Limb (tissue), 2 donors: ENCODE data around the gene CACNB2.
"Not testable (repeated sequence)": the region's sequence is repeated elsewhere in the genome, so short reads cannot be mapped to it uniquely, and the experiment has no call there.

ENCODE experiments used
- DNase-seq, 2 donors: peaks; one replicate each; pipeline ENCODE4 v3.0.0-alpha.2; 2016; ENCODE audit errors: extremely low spot score in 2 of 2

CACNB2 gene

GRCh38 chr10:18144928-18145327 lies 4.7 kb downstream of the CACNB2 start:
- DNase-seq, result peak in 1 of 2 donors; percentile 51

- no peak for DNase-seq
Measured at GRCh38 chr10:18145652-18146051, 5.4 kb downstream of the CACNB2 start.

- DNase-seq, result no peak
Measured at GRCh38 chr10:18149196-18149800, 9.1 kb downstream of the CACNB2 start.

GRCh38 chr10:18151356-18151890 lies 11.2 kb downstream of the CACNB2 start:
- no peak for DNase-seq

- DNase-seq, result not testable (repeated sequence)
Measured at GRCh38 chr10:18153381-18153780, 13.2 kb downstream of the CACNB2 start.

GRCh38 chr10:18155321-18155720 lies 15.1 kb downstream of the CACNB2 start:
- DNase-seq, result no peak

GRCh38 chr10:18156797-18157196 lies 16.6 kb downstream of the CACNB2 start:
- not testable (repeated sequence) for DNase-seq

GRCh38 chr10:18157881-18158280 lies 17.7 kb downstream of the CACNB2 start:
- no peak for DNase-seq

GRCh38 chr10:18158773-18159265 lies 18.6 kb downstream of the CACNB2 start:
- DNase-seq, result no peak

- DNase-seq, result no peak
Measured at GRCh38 chr10:18159557-18159956, 19.3 kb downstream of the CACNB2 start.

GRCh38 chr10:18162021-18162627 lies 21.9 kb downstream of the CACNB2 start:
- no peak for DNase-seq

- DNase-seq, result no peak
Measured at GRCh38 chr10:18164093-18164492, 23.9 kb downstream of the CACNB2 start.

- DNase-seq, result peak in 1 of 2 donors; percentile 62
Measured at GRCh38 chr10:18164748-18165361, 24.6 kb downstream of the CACNB2 start.

GRCh38 chr10:18178854-18179483 lies 38.7 kb downstream of the CACNB2 start:
- no peak for DNase-seq

GRCh38 chr10:18179891-18180290 lies 39.7 kb downstream of the CACNB2 start:
- peak; percentile 39 to 79 for DNase-seq

- not testable (repeated sequence) for DNase-seq
Measured at GRCh38 chr10:18181382-18181781, 41.2 kb downstream of the CACNB2 start.

- DNase-seq, result no peak
Measured at GRCh38 chr10:18185621-18186020, 45.4 kb downstream of the CACNB2 start.

- no peak for DNase-seq
Measured at GRCh38 chr10:18190840-18191239, 50.6 kb downstream of the CACNB2 start.

GRCh38 chr10:18194634-18195033 lies 54.4 kb downstream of the CACNB2 start:
- no peak for DNase-seq

- DNase-seq, result peak in 1 of 2 donors; percentile 34
Measured at GRCh38 chr10:18195060-18195799, 55.0 kb downstream of the CACNB2 start.
